Suppressor macrophage treated with lipopolysaccharide for 1 hour (primary cell): ENCODE data around the gene RNPS1.
A peak's percentile ranks its signal among the peaks of the same experiment; 100 is the strongest.

ENCODE experiments used
- DNase-seq, 3 donors: peaks; one replicate each; pipeline ENCODE4 v3.0.0-alpha.2; 2020 to 2022

RNPS1 gene

GRCh38 chr16:2233872-2234812 is 33.8 kb downstream of the RNPS1 start:
- no peak for DNase-seq

DNA sequence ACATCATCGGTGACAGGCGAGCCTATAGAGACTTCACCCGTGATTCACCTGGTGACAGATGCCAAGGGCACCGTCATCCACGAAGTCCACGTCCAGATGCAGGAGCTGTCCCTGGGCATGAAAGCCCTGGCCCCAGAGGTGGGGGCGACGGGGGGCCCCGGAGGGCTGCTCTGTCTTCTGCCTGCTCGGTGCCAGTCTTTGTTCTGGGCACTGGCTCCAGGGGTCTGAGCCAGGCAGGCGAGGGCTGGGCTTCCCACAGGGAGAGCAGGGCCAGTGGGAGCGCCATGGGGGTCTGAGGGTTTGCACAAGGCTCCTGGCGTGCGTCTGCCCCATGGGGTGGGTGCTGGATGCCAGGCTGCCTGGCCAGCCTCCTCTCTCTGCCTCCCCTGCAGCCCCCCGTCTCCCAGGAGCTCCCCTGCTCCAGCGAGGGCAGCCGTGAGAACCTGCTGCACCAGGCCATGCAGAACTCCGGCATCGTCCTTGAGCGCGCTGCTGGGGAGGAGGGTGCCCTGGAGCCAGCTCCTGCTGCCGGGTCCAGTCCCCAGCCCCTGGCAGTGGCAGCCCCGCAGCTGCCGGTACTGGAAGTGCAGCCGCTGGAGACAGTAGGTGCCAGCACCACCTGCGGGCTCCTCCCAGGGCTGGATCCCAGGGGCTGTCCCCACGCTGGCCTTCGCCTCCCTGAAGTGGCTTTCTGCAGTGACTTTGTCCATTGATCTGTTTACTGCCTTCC is 34.7 kb downstream of the RNPS1 start:
- no peak for DNase-seq

DNA sequence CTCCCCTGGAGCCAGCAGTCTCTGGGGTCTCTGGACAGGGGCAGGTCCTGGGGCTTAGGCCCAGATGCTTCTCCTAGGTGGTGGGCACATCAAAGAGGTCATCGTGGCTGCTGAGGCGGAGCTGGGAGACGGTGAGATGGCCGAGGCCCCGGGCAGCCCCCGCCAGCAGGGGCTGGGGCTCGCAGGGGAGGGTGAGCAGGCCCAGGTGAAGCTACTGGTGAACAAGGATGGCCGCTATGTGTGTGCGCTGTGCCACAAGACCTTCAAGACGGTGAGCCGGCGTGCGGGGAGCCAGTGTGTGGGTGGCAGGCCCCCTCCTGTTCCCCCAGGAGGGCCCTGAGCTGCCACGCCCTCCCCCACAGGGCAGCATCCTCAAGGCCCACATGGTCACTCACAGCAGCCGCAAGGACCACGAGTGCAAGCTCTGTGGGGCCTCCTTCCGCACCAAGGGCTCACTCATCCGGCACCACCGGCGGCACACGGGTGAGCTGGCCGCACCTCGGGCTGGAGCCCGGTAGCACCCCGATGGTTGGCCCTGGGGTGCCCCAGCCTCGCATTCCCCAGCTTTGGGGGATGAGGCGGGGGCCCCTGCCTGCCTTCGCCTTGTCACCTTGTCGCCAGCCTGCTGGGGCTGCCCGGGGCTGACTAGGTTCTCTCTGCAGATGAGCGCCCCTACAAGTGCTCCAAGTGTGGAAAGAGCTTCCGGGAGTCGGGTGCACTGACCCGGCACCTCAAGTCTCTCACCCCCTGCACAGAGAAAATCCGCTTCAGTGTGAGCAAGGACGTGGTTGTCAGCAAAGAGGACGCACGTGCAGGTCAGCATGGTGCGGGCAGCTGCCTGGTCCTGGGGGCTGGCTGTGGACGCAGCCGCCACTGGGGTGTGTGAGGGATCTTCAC is 35.6 kb downstream of the RNPS1 start:
- DNase-seq: no peak

GRCh38 chr16:2231016-2231931 is 36.7 kb downstream of the RNPS1 start:
- no peak for DNase-seq

DNA sequence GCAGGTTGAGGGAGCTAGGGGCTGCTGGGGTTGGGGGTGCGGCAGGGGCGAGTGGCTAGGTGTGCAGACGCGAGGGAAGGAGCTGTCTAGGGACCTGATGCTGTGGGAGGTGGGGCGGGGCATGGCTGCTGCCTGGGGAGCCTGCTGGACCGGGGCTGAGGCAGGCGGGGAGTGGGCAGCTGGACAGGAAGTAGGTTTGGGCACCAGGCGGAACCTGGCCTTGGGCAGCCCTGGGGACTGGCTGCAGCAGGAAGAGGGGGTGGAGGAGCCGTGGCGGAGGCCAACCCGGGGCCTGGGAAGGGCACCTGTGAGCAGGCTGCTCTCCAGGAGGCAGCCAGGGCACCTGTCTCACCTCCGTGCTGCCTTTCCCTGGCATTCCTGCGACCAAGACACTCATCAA is 37.5 kb downstream of the RNPS1 start:
- DNase-seq: no peak

DNA sequence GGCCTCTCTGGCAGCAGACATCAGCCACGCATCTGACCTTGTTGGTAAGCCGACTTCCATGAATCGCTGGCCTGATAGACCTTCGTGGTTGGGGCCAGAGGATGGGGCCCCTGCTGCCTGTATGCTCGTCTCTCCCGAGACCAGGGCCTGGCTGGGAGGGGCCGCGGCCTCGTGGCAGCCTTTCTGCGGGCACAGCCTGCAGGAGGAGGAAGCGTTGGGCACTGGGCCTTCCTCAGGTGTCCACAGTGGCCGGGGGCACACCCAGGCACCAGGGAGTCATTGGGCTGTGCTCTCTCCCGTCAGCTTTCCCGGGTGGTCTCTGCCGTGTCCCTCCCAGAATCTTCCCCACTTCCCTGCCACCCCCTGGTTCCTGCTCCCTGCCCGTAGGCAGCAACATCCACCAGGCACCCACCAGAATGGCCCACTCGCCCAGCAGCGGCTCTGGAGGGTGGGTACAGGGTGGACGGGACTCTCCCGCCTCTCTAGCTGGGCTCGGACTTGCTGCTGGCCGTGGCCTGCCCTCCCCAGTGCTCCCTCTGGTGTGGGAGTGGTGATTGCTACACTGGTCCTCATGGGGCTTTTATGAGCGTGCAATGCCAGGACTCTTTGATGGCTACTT is 38.2 kb downstream of the RNPS1 start:
- DNase-seq: no peak

DNA sequence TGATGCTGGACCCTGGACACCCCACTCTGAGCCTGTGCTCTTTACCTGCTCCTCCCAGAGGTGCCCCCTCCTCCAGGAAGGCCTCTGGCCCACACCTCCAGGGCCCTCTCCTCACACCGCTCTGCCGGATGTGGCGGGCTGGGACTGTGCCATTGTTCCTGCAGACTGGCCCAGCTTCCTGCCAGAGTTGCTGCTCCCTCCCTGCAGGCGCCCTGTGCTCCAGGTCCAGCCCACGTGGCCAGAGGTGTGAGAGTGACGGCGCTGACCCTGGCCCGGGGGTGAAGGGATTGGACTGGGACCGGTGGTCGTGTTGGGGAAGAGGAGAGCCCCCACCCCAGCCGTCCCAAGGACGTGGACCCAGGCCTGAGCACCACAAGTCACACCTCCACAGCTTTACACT is 38.8 kb downstream of the RNPS1 start:
- no peak for DNase-seq

GRCh38 chr16:2228161-2228824 is 39.6 kb downstream of the RNPS1 start:
- DNase-seq: no peak

GRCh38 chr16:2226918-2227317 is 41.0 kb downstream of the RNPS1 start:
- no peak for DNase-seq

DNA sequence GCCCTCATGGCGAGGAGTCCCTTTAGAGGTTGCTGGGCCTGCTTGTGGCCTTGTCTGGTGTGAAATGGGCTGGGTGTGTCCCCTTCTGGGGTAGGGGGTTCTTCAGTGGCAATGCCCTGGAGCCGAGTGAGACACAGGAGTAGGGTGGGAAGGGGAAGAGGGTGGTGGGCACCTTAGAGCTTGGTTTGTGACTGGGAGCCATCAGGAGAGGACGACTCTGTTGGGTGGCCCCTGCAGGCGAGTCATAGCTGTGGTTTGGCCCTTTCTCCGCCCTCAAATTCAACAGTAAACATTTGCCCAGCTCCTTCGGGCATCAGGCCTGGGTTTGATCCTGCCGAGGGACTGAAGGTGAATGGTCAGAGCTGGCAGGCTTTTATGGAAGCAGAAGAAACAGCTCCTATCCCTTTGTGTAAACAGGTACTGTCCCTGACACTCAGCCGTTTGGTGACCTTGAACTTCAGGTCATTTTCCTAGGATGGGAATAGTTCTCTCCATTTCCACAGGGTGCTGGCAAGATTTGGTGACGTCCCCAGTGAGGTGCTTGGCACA is 41.6 kb downstream of the RNPS1 start:
- no peak for DNase-seq

DNA sequence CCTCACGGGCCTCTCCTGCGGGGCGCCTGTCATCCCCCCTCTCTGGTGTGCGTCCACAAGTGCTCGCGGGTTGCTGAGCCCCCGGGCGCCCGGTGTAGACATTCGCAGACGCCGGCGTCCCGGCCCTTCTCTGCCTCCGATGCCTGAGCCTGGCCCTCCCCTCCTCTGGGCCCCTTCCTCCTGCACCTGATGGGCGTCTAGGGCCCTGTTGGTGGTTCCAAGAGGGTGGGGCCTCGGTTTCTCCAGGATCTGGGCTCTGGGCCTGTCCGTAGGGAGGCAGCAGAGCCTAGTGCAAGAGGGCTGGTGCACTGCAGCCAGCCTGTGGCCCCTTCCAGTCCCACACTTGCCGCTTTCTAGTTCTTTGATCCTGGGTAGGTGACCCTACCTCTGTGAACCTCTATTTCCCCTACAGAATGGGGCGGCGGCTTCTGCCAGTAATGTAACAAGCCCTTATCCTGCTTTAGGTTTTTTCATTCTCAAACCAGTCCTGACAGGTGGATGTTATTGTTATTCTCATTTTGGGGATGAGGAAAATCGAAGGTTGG is 43.9 kb downstream of the RNPS1 start:
- peak; percentile 49 to 71 (median 54) for DNase-seq

- DNase-seq: peak; percentile 100
Observed at GRCh38 chr16:2223221-2223941, 44.5 kb downstream of the RNPS1 start, which contains the start of gene E4F1. E4F1 (plus strand) TSS chr16:2223591; CDS start chr16:2223614, 23 bp downstream.

DNA sequence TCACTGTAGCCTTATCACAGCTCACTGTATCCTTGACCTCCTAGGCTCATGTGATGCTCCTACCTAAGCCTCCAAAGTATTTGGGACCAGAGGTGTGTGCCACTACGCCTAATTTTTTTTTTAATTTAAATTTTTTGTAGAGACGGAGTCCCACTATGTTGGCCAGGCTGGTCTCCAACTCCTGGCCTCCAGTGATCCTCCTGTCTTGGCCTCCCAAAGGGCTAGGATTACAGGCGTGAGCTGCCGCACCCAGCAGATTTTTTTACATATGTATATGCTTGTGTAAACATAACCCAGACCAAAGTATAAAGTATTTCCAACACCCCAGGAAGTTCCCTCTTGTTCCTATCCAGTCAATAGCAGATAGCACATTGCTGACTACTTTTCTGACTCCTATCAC is 51.6 kb downstream of the RNPS1 start:
- DNase-seq: no peak

GRCh38 chr16:2214719-2214968 is 53.3 kb downstream of the RNPS1 start, which contains the start of gene PGP:
PGP (minus strand) TSS chr16:2214840; CDS start chr16:2214777, 63 bp downstream.
- DNase-seq: no peak

DNA sequence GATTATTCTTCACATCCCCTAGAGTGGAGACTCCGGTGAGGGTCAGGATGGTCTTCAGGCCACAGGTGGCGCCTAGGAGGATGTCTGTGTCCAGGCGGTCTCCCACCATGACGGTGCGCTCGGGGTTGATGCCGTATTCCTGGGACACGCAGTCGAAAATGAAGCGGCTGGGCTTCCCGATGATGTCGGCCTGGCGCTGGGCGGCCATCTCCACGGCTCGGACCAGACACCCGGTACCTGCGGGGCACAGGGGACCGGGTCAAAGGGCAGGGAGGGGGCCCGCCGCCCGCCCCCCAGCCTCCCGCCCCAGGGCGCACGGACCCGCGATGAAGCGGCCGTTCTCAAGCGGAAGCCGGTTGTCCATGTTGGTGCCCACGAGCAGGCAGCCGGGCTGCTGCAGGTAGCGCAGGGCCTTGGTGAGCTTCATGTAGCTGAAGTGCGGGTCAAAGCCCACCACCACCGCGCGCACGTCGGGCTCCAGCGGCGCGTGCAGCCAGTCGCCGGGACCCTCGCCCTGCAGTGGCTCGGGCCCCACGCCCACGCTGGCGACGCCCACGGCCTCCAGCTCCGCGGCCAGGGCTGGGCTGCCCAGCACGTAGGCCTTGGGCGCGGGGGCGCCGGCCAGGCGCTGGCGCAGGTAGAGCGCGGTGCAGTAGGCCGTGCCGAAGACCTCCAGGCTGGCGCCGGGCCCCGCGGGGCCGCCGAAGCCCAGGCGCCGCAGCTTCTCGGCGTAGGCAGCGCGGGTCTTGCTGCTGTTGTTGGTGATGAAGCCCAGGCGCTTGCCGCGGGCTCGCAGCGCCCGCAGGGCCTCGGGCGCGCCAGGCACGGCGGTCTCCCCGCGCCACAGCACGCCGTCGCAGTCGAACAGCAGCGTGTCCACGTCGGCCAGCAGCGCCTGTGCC is 53.9 kb downstream of the RNPS1 start:
- peak in 1 of 3 donors; percentile 56 for DNase-seq

GRCh38 chr16:2212362-2213324 is 55.3 kb downstream of the RNPS1 start:
- peak; percentile 50 to 61 (median 56) for DNase-seq

- no peak for DNase-seq
Observed at GRCh38 chr16:2211923-2212347, 56.0 kb downstream of the RNPS1 start.
